Neuronal stem cell (in vitro differentiated cells): Measurements from ENCODE around the gene KCNG4.

ENCODE experiments used
- DNase-seq: peaks from one replicate; pipeline ENCODE4 v3.0.0-alpha.2; 2013; ENCODE audit warnings: low spot score
- H2AFZ ChIP-seq: one replicate; pipeline ENCODE4 v1.6.1; 2013; ENCODE audit warnings: mild to moderate bottlenecking, low read length, inconsistent platforms
- H2AK5ac ChIP-seq: 2 replicates; pipeline ENCODE4 v1.6.1; 2013; ENCODE audit warnings: low read depth, mild to moderate bottlenecking, inconsistent platforms, low read length, moderate library complexity, mixed read lengths
- H2BK120ac ChIP-seq: 2 replicates; pipeline ENCODE4 v1.6.1; 2013; ENCODE audit warnings: low read depth, mild to moderate bottlenecking, inconsistent platforms, low read length, moderate library complexity, mixed read lengths
- H2BK12ac ChIP-seq: one replicate; pipeline ENCODE4 v1.6.1; 2013; ENCODE audit warnings: low read length, inconsistent platforms
- H2BK15ac ChIP-seq: 2 replicates; pipeline ENCODE4 v1.6.1; 2013; ENCODE audit warnings: mild to moderate bottlenecking, low read length, inconsistent platforms, mixed read lengths
- H2BK5ac ChIP-seq: one replicate; pipeline ENCODE4 v1.6.1; 2013; ENCODE audit warnings: inconsistent platforms, mild to moderate bottlenecking, low read length, moderate library complexity
- H3K14ac ChIP-seq: one replicate; pipeline ENCODE4 v1.6.1; 2013; ENCODE audit warnings: low read length, inconsistent platforms
- H3K18ac ChIP-seq: 2 replicates; pipeline ENCODE4 v1.6.1; 2013; ENCODE audit warnings: low read length, inconsistent platforms
- H3K23ac ChIP-seq: 2 replicates; pipeline ENCODE4 v1.6.1; 2013; ENCODE audit warnings: low read depth, mild to moderate bottlenecking, mixed read lengths, low read length, inconsistent platforms; ENCODE audit not compliant: poor library complexity
- H3K27ac ChIP-seq: replicated peaks from 3 replicates; pipeline ENCODE4 v1.5.1; 2013; ENCODE audit warnings: low read length, inconsistent platforms
- H3K27me3 ChIP-seq, 3 experiments: 2 replicates each; pipeline ENCODE4 v1.6.1; 2013; ENCODE audit warnings: low read length in 3 of 3, mild to moderate bottlenecking in 2 of 3, inconsistent platforms in 1 of 3, low read depth in 1 of 3, mixed read lengths in 1 of 3, moderate library complexity in 1 of 3; ENCODE audit not compliant: control insufficient read depth in 3 of 3, insufficient read depth in 3 of 3
- H3K36me3 ChIP-seq, 2 donors: replicated peaks in 1 of 2; 2 replicates each; pipeline ENCODE4 v1.6.1; 2013; ENCODE audit warnings: low read length in 2 of 2; ENCODE audit not compliant: control insufficient read depth in 2 of 2, insufficient read depth in 2 of 2
- H3K4ac ChIP-seq: 2 replicates; pipeline ENCODE4 v1.6.1; 2013; ENCODE audit warnings: inconsistent platforms, mild to moderate bottlenecking, low read length, moderate library complexity
- H3K4me1 ChIP-seq, 2 donors: 1 replicate in 1 of 2; 2 replicates in 1 of 2; pipeline ENCODE4 v1.6.1; 2013; ENCODE audit warnings: low read length in 2 of 2, low read depth in 1 of 2; ENCODE audit not compliant: control insufficient read depth in 2 of 2, insufficient read depth in 1 of 2
- H3K4me2 ChIP-seq: one replicate; pipeline ENCODE4 v1.6.1; 2013; ENCODE audit warnings: mild to moderate bottlenecking, low read length, inconsistent platforms; ENCODE audit not compliant: insufficient read depth, poor library complexity, severe bottlenecking
- H3K4me3 ChIP-seq, 2 donors: 2 replicates each; pipeline ENCODE4 v1.5.1; 2013; ENCODE audit warnings: low read length in 2 of 2, mild to moderate bottlenecking in 2 of 2, inconsistent platforms in 1 of 2, moderate library complexity in 1 of 2
- H3K79me1 ChIP-seq: one replicate; pipeline ENCODE4 v1.6.1; 2013; ENCODE audit warnings: low read depth, mild to moderate bottlenecking, inconsistent platforms, low read length, moderate library complexity
- H3K9ac ChIP-seq: one replicate; pipeline ENCODE4 v1.6.1; 2013; ENCODE audit warnings: mild to moderate bottlenecking, low read depth, low read length, inconsistent platforms; ENCODE audit not compliant: poor library complexity
- H3K9me3 ChIP-seq, 2 donors: replicated peaks in 1 of 2; 2 replicates each; pipeline versions ENCODE3 to v1.6.1; 2013; ENCODE audit warnings: low read length in 2 of 2, mild to moderate bottlenecking in 2 of 2, inconsistent platforms in 1 of 2, low read depth in 1 of 2, mixed read lengths in 1 of 2, moderate library complexity in 1 of 2; ENCODE audit not compliant: control insufficient read depth in 2 of 2, insufficient read depth in 1 of 2
- H4K8ac ChIP-seq: one replicate; pipeline ENCODE4 v1.6.1; 2013; ENCODE audit warnings: low read depth, mild to moderate bottlenecking, inconsistent platforms, low read length, moderate library complexity
- H4K91ac ChIP-seq: one replicate; pipeline ENCODE4 v1.6.1; 2013; ENCODE audit warnings: low read length, low read depth, mild to moderate bottlenecking, inconsistent platforms; ENCODE audit not compliant: poor library complexity
- WGBS, 2 donors: extraction: QIAGEN DNeasy Blood & Tissue Kit; methylation state at CpG; one replicate each; pipeline ENCODE4 v1.1.7; 2013; ENCODE audit warnings: missing lambda C conversion rate in 2 of 2, mixed read lengths in 1 of 2; ENCODE audit not compliant: insufficient read length in 2 of 2, insufficient replicate concordance in 1 of 2; ENCODE audit errors: extremely low coverage in 2 of 2; 5-methylcytosine and 5-hydroxymethylcytosine counted together

KCNG4 gene

DNA sequence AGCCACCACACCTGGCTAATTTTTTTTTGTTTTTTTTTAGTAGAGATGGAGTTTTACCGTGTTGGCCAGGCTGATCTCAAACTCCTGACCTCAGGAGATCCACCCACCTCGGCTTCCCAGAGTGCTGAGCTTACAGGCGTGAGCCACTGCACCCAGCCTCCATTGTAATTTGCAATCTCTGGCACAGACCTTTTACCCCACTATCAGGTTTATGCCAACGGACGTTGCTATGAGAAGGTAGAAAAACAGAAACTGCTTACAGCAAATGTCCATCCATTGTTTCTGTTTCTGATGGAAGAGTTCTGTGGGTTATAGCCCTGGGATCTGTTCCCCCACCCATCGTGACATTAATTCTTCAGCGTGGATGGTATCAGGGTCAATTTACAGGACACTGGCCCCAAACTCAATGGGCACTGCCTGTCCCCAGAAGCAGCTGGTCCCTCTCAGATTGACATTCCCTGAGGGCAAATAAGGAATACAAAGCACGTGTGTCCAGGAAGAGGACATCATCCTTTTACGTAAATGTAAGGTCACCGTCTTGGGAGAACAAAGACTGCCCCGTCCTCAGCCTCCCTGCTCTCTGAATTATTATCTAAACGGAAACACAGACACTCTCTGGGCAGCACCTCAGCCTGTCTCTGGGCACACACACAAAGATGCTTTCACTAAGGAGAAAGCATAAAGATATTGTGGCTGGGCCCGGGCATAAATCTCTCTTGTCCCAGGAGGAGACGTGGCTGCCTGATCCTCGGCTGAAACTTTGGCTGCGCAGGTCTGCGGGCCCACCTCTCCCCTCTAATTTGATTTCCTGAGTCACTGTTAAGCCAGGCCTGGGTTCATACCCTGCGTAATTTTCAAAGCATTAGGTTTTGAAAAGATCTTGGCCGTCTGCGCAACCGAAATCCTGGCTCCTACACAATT lies 5.2 kb downstream of the KCNG4 start:
- no peak overlapping the region for H3K4ac ChIP-seq
- no peak overlapping the region for H3K4me2 ChIP-seq
- no peak overlapping the region for H2AK5ac ChIP-seq
- H3K4me1 ChIP-seq, result peaks cover 2 to 18% of the 10 kb centered on the region in 2 donors
- peak overlapping the region; percentile 97 for H2AFZ ChIP-seq
- H3K27ac ChIP-seq, result no peak overlapping the region
- no peaks in the 10 kb centered on the region for H3K36me3 ChIP-seq
- no peak overlapping the region for H3K9ac ChIP-seq
- no peak overlapping the region for H4K8ac ChIP-seq
- no peaks in the 10 kb centered on the region for H3K79me1 ChIP-seq
- WGBS, 2 donors, result no CpG with 5 or more reads among the region's 21 CpGs
- peaks cover 0 to 3% (median 0%) of the 10 kb centered on the region in 3 experiments for H3K27me3 ChIP-seq
- no peak overlapping the region for H3K23ac ChIP-seq
- no peak for DNase-seq
- H3K18ac ChIP-seq, result no peak overlapping the region
- H3K14ac ChIP-seq, result no peak overlapping the region
- H2BK12ac ChIP-seq, result no peak overlapping the region
- H4K91ac ChIP-seq, result no peak overlapping the region
- H3K4me3 ChIP-seq, result no peak overlapping the region
- H3K9me3 ChIP-seq, result no peaks in the 10 kb centered on the region
- no peak overlapping the region for H2BK5ac ChIP-seq
- H2BK120ac ChIP-seq, result no peak overlapping the region
- H2BK15ac ChIP-seq, result no peak overlapping the region

DNA sequence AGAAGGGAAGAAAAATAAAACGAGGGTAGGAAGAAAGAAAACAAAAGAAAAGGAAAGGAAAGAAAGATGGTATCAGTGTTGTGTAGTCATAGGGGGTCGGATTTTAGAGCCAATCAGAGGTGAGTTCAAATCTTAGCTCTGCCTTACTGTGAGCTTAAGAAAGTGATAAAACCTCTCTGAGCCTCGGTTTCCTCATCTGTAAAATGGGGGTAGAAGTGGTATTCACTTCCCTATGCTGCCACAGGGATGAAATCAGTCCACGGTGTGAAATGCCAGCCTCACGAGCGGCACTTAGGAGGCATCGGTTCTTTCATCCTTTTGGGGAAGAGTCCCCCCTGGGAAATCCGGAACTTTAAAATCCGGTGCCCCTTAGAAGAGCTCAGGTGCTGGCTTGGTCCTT lies 6.1 kb downstream of the KCNG4 start:
- no peak overlapping the region for H3K4ac ChIP-seq
- no peaks in the 10 kb centered on the region for H3K79me1 ChIP-seq
- H2BK12ac ChIP-seq, result no peak overlapping the region
- no peak overlapping the region for H2BK15ac ChIP-seq
- H3K9me3 ChIP-seq, result no peaks in the 10 kb centered on the region
- no peak overlapping the region for H3K4me2 ChIP-seq
- H4K8ac ChIP-seq, result no peak overlapping the region
- no peaks in the 10 kb centered on the region for H3K36me3 ChIP-seq
- no peak overlapping the region for H3K23ac ChIP-seq
- DNase-seq, result no peak
- H3K4me1 ChIP-seq, result peaks cover 2 to 15% of the 10 kb centered on the region in 2 donors
- H2AK5ac ChIP-seq, result no peak overlapping the region
- H3K14ac ChIP-seq, result no peak overlapping the region
- no CpG with 5 or more reads among the region's 9 CpGs for WGBS, 2 donors
- H3K27me3 ChIP-seq, result no peaks in the 10 kb centered on the region
- H2BK5ac ChIP-seq, result no peak overlapping the region
- H3K9ac ChIP-seq, result no peak overlapping the region
- no peak overlapping the region for H3K27ac ChIP-seq
- no peak overlapping the region for H4K91ac ChIP-seq
- no peak overlapping the region for H2AFZ ChIP-seq
- no peak overlapping the region for H3K4me3 ChIP-seq
- H2BK120ac ChIP-seq, result no peak overlapping the region
- no peak overlapping the region for H3K18ac ChIP-seq

DNA sequence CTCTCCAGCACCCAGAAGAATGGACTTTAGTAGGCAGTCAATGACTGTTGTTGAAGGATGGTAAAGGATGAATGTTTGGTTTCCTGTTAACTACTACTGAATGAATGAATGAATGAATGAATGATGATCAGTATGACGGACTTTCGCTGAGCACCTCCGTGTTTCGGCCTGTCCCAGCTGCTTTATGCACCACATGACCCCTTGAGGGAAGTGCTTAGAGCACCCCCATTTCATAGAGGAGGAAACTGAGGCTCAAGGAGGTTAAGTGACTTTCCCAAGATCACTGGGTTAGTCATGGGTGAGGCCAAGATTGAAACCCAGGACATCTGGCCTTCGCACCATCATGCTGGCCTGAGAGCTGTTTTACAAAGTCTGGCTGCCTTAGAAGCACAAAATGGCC lies 6.8 kb downstream of the KCNG4 start:
- Histone ChIP-seq H3K4me1 (peaks cover 7 to 21% of the 10 kb centered on the region in 2 donors), H3K36me3 (no peaks in the 10 kb centered on the region), H3K9ac (no peak overlapping the region), H3K14ac (no peak overlapping the region), H2AFZ (no peak overlapping the region), H4K91ac (no peak overlapping the region), H3K27me3 (no peaks in the 10 kb centered on the region), H2AK5ac (no peak overlapping the region), H4K8ac (no peak overlapping the region), H3K79me1 (no peaks in the 10 kb centered on the region), H3K27ac (no peak overlapping the region), H3K23ac (no peak overlapping the region), H2BK5ac (no peak overlapping the region), H2BK15ac (no peak overlapping the region), H2BK120ac (no peak overlapping the region), H3K9me3 (no peaks in the 10 kb centered on the region), H2BK12ac (no peak overlapping the region), H3K4ac (no peak overlapping the region), H3K4me3 (no peak overlapping the region), H3K18ac (no peak overlapping the region), H3K4me2 (no peak overlapping the region)
- no peak for DNase-seq
- WGBS, 2 donors, result no CpG with 5 or more reads among the region's 5 CpGs

DNA sequence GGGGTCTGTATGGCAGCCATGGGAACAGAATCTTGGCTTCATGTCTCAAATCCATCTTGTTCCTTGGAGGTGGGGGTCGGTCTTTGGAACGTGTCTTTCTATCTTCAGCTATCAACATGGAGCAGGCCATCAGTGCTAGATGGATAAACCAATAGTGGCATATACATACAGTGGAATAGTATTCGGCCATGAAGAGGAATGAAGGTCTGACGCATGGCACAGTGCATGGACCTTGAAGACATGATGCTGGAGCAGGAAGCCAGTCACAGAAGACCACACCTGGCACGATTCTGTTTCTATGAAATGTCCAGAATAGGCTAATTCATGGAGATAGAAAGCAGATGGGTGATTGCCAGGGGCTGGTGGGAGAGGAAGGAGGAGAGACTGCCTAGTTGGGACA lies 7.8 kb downstream of the KCNG4 start:
- Histone ChIP-seq H4K91ac (peak overlapping the region; percentile 56), H3K23ac (no peak overlapping the region), H2BK12ac (no peak overlapping the region), H4K8ac (no peak overlapping the region), H3K9me3 (no peaks in the 10 kb centered on the region), H3K27ac (no peak overlapping the region), H3K4me2 (no peak overlapping the region), H2AFZ (no peak overlapping the region), H3K4me1 (peaks cover 8 to 25% of the 10 kb centered on the region in 2 donors), H3K79me1 (no peaks in the 10 kb centered on the region), H3K4ac (no peak overlapping the region), H3K14ac (no peak overlapping the region), H2BK120ac (no peak overlapping the region), H3K27me3 (no peaks in the 10 kb centered on the region), H2BK15ac (no peak overlapping the region), H3K36me3 (no peaks in the 10 kb centered on the region), H3K4me3 (no peak overlapping the region), H2AK5ac (no peak overlapping the region), H3K9ac (no peak overlapping the region), H2BK5ac (no peak overlapping the region), H3K18ac (no peak overlapping the region)
- DNase-seq, result no peak
- WGBS, 2 donors, result no CpG with 5 or more reads among the region's 5 CpGs
